HG03469 (cell line): ENCODE data around the gene KCNK15.

Experiments
- ATAC-seq: cut with Tn5 transposase; IDR thresholded peaks from one replicate; pipeline ENCODE4 v1.9.1; 2021; ENCODE audit warnings: mild to moderate bottlenecking, moderate library complexity, moderate number of reproducible peaks; ENCODE audit not compliant: unreplicated experiment

The KCNK15 gene

GRCh38 chr20:44715499-44716308 is 30.0 kb upstream of the KCNK15 start:
- no peak for ATAC-seq

DNA sequence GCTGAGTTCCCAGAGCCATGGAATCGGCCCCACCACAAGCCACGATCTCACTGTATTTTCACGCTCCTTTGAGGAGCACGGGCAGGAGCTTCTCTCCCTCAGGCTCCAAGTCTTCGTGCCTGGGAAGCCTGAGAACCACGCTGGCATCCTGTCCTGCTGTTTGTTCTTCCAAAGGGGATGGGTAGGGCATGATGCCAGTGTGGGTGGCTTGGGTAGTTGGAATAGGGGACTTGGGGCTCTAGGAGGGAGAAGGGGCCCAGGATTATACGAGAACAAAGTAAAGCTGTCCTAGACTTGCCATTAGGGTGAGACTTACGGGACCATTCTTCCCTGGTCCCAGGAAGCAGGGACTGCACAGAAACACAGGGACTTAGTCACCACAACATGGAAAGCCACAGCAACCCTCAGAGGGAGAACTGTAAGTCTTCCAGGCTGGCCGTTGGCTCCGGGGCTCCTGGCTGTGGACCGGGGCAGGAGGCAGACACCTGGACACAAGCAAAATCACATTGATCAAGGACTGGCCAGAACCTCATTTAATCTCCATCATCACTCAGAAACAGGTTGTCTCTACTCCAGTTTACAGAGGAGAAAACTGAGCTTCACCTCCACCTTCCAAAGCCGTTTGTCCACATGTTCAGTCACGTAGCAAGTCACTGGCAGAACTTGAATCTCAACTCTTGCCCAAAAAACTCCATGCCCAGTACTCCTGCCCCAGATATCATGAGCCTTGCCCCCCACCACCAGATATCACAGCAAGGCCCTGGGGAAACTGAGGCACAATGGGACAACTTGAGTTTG is 29.2 kb upstream of the KCNK15 start:
- ATAC-seq = no peak

GRCh38 chr20:44717986-44718385 is 27.7 kb upstream of the KCNK15 start:
- ATAC-seq = no peak

- no peak for ATAC-seq
These were observed 25.8 kb upstream of the KCNK15 start for GRCh38 chr20:44719841-44720240.

- no peak for ATAC-seq
These were observed 25.1 kb upstream of the KCNK15 start for GRCh38 chr20:44720621-44720996.

GRCh38 chr20:44720997-44721784 is 24.5 kb upstream of the KCNK15 start:
- ATAC-seq = no peak

DNA sequence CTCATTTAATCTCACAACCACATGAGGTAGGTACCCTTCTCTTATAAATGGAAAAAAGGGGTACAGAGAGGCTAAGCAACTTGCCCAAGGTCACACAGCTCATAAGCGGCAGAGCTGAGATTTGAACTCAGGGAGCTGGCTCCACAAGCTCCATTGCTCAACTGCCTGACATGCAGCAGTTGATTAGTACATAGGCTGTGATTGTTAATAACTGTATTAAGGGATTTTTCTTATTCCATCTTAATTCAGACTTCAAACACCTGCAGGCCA is 23.9 kb upstream of the KCNK15 start:
- ATAC-seq = no peak

DNA sequence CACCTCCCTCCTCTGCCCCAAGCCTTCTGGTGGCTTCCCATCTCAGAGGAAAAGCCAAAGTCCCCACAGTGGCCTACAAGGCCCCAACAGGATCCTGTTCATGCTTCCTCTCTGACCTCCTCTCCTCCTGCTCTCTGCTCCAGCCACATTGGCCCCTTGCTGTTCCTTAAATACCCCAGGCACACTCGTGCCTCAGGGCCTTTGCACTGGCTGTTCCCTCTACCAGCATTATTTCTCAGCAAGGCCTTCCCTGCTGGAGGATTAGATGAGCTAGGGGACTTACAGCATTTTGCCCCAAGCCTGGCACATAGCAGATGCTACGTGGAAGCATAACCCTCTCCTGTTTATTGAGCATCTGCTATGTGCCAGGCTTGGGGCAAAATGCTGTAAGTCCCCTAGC is 22.7 kb upstream of the KCNK15 start:
- no peak for ATAC-seq

GRCh38 chr20:44723391-44723790 is 22.3 kb upstream of the KCNK15 start:
- no peak for ATAC-seq

GRCh38 chr20:44723798-44724362 is 21.8 kb upstream of the KCNK15 start:
- no peak for ATAC-seq

- no peak for ATAC-seq
These were observed 21.1 kb upstream of the KCNK15 start for GRCh38 chr20:44724423-44725091.

DNA sequence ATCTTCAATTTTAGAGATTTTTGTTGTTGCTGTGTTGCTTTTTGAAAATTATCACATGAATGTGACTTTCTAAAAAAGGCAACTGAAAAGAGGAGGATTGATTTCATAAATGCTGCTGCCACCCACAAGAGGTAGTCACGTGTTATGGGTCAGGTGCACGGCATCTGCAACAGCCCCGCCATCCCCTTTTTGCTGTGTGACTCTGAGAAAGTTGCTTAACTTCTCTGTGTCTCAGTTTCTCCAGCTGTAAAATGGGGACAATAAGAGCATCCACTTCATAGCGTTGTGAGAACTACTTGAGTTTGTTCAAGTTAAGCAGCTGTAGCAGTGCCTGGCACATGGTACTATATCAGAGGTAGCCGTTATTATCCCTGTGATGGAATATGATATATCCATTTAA is 19.8 kb upstream of the KCNK15 start:
- ATAC-seq = no peak

- no peak for ATAC-seq
These were observed 18.6 kb upstream of the KCNK15 start for GRCh38 chr20:44727039-44727438.

GRCh38 chr20:44727651-44728050 is 18.0 kb upstream of the KCNK15 start:
- no peak for ATAC-seq

DNA sequence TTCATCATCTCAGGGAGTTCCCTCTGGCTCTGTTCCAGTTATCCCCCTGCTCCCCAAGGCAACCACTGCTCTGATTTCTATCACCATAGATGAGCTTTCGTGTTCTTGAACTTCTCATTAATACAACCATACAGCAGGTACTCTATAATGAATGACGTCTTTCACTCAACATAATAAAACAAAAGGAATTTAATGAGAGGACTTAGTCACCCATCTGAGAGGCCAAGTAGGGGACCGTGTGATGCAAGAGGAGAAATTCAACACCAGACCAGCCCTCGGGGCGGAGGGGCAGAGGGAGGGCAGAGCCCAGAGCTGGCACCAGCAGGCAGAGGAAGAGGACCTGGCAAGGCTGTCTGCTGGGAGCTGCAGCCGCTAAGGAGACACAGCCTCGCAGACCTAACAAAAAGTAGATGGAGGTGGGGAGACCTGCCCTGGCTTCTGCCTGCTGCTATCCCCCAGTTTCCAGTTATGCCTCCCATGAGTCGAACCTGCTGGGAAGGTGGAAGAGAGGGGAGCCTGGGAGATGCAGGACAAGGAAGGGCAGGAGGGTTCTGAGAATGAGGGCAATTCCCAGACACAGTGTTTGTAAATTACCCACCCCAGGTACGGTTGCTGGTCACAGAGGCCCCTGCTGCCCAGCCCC is 16.7 kb upstream of the KCNK15 start:
- no peak for ATAC-seq

DNA sequence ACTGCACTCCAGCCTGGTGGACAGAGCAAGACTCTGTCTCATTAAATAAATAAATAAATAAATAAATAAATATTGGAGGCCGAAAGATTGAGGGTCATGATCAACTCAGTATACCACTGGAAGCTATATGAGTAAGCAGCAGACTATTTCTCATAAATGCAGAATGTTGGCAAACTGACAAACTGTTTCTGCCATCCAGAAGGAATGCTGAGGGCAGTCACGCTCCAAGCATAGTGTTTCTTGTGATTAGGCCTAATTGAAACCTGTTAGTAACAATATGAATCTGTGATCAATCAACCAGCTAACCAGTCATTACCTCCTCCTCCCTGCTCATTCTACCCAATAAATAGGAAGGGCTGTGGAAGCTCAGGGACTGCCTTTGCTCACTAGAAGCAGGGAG is 15.2 kb upstream of the KCNK15 start:
- no peak for ATAC-seq

DNA sequence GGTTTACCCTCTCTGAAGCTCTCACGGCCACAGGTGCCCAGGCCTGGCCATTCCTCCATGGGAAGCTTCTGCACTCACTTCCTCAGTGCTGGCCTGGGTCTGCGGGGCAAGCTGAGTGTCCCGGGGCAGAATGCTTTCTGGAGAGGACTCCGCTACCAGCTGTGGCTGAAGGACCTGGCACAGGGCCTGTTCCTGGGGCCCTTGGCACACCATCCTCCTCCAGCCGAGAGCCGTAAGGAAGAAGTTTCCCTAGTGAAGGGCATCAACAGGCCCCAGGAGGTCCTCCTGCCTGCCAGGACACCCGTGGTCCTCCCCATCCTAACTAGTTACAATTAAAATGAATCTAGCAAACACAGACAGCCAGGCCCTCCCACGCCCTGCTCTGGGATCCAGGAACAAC is 14.0 kb upstream of the KCNK15 start:
- ATAC-seq = no peak

- no peak for ATAC-seq
These were observed 13.3 kb upstream of the KCNK15 start for GRCh38 chr20:44732327-44732726.

GRCh38 chr20:44733341-44734069 is 12.2 kb upstream of the KCNK15 start:
- ATAC-seq = no peak

- ATAC-seq = no peak
These were observed 10.7 kb upstream of the KCNK15 start for GRCh38 chr20:44734938-44735337.
